CD4-positive, alpha-beta T cell treated with Interferon gamma for 1 hour (primary cell): ENCODE measurements around the gene FAM149B1.
"Not testable (repeated sequence)": the region's sequence is repeated elsewhere in the genome, so short reads cannot be mapped to it uniquely, and the experiment has no call there.

Experiments
- DNase-seq: peaks from one replicate; pipeline ENCODE4 v3.0.0-alpha.2; 2020

FAM149B1 gene

GRCh38 chr10:73234695-73235094 is 66.8 kb downstream of the FAM149B1 start:
- DNase-seq = no peak

GRCh38 chr10:73238990-73239566 is 71.2 kb downstream of the FAM149B1 start:
- DNase-seq = no peak

GRCh38 chr10:73239908-73240307 is 72.0 kb downstream of the FAM149B1 start:
- no peak for DNase-seq

- no peak for DNase-seq
Measured at GRCh38 chr10:73244866-73245477, 77.1 kb downstream of the FAM149B1 start.

- DNase-seq = no peak
Measured at GRCh38 chr10:73246322-73246645, 78.4 kb downstream of the FAM149B1 start.

- DNase-seq = peak; percentile 94
Measured at GRCh38 chr10:73246646-73247508, 79.0 kb downstream of the FAM149B1 start, which contains the start of gene DNAJC9. Gene DNAJC9, minus strand, starts transcription at chr10:73247255. Its CDS starts 66 bp downstream, at chr10:73247189.

GRCh38 chr10:73247509-73248258 is 79.8 kb downstream of the FAM149B1 start:
- no peak for DNase-seq

- DNase-seq = no peak
Measured at GRCh38 chr10:73248259-73248724, 80.4 kb downstream of the FAM149B1 start.

- DNase-seq = no peak
Measured at GRCh38 chr10:73251683-73252444, 83.9 kb downstream of the FAM149B1 start.

GRCh38 chr10:73252445-73253224 is 84.7 kb downstream of the FAM149B1 start, which contains the start of gene MRPS16:
Gene MRPS16, minus strand, starts transcription at chr10:73252644. Its CDS starts 162 bp downstream, at chr10:73252482.
- DNase-seq = peak; percentile 90

- DNase-seq = no peak
Measured at GRCh38 chr10:73253225-73253555, 85.3 kb downstream of the FAM149B1 start.

- DNase-seq = not testable (repeated sequence)
Measured at GRCh38 chr10:73258612-73259011, 90.7 kb downstream of the FAM149B1 start.

- DNase-seq = no peak
Measured at GRCh38 chr10:73261362-73261995, 93.6 kb downstream of the FAM149B1 start.

GRCh38 chr10:73262105-73262730 is 94.3 kb downstream of the FAM149B1 start:
- no peak for DNase-seq

- no peak for DNase-seq
Measured at GRCh38 chr10:73262880-73263555, 95.1 kb downstream of the FAM149B1 start.

- no peak for DNase-seq
Measured at GRCh38 chr10:73263693-73264347, 95.9 kb downstream of the FAM149B1 start.

- DNase-seq = no peak
Measured at GRCh38 chr10:73264423-73264822, 96.5 kb downstream of the FAM149B1 start.

- no peak for DNase-seq
Measured at GRCh38 chr10:73281097-73281496, 113.2 kb downstream of the FAM149B1 start.

GRCh38 chr10:73287441-73287840 is 119.5 kb downstream of the FAM149B1 start:
- DNase-seq = no peak
